Stimulated activated CD8-positive, alpha-beta memory T cell treated with anti-CD3 and anti-CD28 coated beads, Interleukin-7, amount 100 ng/mL, for 24 hours (primary cell): Measurements from ENCODE around the gene COL7A1.

Experiments used
- DNase-seq: peaks from one replicate; pipeline ENCODE4 v3.0.0-alpha.2; 2020; ENCODE audit warnings: low read depth

The COL7A1 gene

GRCh38 chr3:48619541-48620524 is 24.7 kb upstream of the COL7A1 start:
- DNase-seq, result no peak

- no peak for DNase-seq
These were observed 22.4 kb upstream of the COL7A1 start for GRCh38 chr3:48617559-48617958.

- no peak for DNase-seq
These were observed 18.9 kb upstream of the COL7A1 start for GRCh38 chr3:48614044-48614443.

DNA sequence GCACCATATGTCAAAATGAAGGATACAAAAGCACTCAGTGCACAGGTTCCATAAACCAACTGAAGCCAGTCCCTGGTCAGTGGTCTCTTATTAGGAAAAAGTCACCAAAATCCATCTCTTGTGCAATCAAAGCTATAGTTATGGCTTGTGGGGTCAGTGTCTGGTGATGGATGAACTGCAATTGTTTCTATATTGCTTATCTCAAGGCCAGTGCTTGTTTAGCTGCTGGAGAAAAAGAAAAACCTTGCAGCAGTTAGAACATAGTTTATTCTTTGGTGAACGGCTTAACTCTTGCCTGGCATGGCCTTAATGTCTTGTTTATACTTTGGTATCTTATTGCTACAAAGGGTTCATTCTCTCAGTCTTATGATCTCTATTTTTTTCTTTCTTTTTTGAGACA is 17.2 kb upstream of the COL7A1 start:
- no peak for DNase-seq

- peak; percentile 82 for DNase-seq
These were observed 14.2 kb upstream of the COL7A1 start, which contains the start of gene UQCRC1 for GRCh38 chr3:48609088-48610005. UQCRC1 (minus strand) TSS chr3:48609646; CDS start chr3:48609620, 26 bp downstream.

- DNase-seq, result no peak
These were observed 12.4 kb upstream of the COL7A1 start for GRCh38 chr3:48607519-48607918.

- no peak for DNase-seq
These were observed 6.5 kb upstream of the COL7A1 start for GRCh38 chr3:48601622-48601994.

- DNase-seq, result no peak
These were observed 5.8 kb upstream of the COL7A1 start for GRCh38 chr3:48600711-48601621.

- DNase-seq, result no peak
These were observed 4.6 kb upstream of the COL7A1 start for GRCh38 chr3:48599509-48600285.

- no peak for DNase-seq
These were observed 4.0 kb upstream of the COL7A1 start for GRCh38 chr3:48599077-48599501.

DNA sequence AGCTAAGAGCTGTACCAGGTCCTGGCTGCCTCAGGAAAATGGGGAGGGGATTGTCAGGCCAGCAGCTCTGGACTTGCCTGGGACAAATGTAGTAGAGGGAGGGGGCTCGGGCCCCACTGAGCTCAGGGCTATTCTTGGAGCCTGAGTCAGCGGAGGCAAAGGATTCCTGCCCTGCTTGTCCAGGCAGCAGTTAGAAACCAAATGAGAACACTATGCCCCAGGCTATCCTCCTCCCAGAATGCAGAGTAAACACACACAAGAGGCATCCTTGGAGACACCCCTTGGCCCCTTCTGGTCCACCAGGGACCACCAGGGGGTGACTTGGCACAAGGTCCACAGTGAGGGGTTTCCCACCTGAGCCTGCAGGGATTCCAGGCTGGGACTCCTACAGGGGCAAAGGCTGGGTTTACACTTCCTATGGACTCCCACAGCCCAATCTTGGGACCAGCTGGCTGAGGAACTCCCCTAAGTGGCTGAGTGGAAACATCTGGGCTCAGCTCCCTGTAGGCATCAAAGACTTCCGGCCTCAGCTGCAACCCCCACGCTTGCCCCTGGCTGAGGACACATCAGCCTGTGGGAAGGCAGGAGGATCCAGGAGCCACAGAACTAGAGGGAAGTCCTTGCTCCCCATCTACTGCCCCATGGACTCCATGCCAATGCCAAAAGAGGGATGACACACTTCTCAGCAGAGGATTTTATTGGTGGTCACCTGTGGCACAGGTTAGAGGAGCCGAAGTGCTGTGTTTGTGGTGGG is 3.4 kb upstream of the COL7A1 start:
- DNase-seq, result no peak

- DNase-seq, result no peak
These were observed 2.3 kb upstream of the COL7A1 start for GRCh38 chr3:48597408-48597800.

DNA sequence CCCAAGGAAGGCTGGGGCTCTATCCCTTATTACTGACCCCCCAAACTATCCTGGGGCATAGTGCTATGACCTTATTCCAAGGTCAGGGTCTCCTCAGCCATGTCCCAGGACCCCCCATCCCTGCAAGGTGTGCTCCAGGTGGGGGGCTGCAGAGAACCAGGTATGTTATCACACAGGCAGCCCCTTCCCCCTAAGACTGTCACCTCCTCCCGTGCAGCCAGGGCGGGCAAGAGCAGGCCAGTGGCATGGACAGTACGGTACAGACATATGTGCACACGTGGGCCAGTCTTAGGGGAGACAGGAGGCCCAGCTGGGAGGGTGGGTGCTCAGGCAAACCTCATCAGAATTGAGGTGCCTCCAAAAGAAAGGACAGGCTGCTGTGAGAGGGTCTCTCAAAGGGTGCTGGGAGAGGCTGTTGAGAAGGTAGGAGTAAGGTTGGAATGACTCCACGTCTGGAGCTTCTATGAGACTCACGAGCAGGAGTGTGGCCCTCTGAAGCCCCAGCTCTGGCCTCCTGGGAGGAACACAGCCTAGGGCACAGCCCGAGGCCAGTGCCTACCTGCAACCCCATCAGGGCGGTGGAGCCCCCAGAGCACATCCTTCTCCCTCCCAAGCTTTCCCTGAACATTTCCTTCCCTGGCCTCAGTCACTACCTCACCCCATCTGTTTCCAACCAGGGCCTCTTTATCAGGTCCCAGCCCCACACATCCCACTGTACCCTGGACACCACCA is 1.7 kb upstream of the COL7A1 start:
- no peak for DNase-seq

DNA sequence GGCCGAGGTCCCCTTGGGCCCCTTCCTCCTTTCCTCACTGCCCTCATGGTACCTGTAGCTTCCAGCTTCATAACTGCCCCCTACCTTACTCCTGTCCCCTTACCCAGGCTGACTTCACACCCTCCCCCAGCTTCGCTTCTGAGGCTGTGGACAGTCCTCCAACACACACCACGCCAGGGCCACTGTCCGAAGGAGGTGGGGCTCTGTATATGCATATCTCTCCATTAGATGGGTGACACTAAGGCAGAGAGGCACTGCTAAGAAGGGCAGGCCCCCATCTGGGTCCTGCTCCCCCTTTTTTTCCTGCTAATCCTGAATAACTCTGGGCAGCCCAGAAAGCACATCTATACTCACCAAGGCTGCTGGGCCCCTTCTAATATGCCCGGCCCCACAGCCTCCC is 1.0 kb upstream of the COL7A1 start:
- no peak for DNase-seq

DNA sequence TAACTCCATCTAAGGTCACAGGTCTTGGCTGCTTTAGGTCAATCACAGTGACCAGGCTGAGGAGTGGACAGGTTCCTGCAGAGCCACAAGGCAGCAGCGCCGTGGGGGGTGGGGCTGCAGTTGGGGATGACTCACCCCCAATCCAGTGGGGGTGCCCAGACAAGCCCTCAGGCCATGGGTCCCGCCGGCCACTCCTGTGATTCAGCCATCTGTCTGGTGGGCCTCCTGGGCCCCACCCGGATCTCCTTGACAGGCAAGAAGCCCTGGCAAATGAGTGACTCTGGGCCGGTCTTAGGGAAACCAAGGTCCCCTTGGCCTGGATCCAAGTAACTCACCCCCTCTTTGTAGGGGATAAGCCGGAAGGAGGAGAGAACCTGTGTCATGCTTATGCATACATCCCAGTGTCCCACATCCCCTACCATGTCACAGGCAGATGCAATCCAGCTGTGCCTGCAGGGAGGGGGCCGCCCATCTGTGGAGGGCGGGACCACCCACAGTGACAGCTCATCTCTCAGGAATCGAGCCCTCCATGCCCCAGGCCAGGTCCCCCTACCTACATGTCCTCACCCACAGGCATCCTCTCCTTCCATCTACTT is 495 bp upstream of the COL7A1 start:
- no peak for DNase-seq

DNA sequence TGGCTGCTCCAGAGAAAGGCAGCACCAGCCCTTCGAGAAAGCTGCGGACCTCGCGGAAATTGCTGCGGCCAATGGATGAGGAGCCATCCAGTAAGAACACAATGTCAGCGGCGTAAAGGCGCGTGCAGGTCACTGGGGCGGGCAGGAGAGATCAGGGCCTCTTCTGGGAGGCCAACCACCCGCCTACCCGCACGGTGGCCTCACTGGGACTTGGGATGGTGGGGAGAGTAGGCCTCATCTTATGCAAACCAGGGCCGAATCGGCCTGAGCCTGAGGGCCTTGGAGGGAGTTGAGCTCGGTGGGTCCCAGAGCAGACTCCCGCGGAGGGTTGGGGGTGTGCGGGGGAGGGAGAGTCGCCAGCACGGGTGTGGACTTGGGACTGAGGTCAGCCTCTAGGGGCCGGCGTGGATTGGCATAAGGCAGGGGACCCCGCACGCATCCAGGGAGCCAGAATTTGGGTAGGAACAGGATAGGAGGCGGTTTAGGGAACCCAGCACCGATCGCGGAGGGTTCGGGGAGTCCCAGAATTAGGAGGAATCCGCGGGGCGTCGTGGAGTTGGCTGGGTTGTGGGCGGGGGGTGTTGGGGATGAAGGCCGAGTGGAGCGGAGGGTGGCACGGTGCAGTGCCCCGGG is 596 bp downstream of the COL7A1 start:
- DNase-seq, result no peak

DNA sequence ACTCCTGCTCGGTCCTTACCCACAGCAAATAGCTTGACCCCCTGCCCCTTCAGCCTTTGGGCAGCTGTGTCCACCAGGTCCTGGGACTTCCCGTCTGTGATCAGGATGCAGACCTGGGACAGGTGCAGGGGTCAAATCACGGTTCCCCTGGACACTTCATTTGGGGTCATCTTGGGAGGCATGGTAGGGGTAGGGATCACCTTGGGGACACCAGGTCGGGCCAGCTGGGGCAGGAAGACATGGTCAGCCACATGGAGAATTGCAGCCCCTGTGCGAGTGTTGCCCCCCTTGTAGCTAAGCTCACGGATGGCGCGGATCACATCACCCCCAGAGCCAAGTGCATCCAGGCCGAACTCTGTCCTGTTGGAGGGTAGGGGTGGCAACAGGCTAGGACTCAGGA is 1.8 kb downstream of the COL7A1 start:
- DNase-seq, result no peak

- DNase-seq, result no peak
These were observed 2.5 kb downstream of the COL7A1 start for GRCh38 chr3:48592519-48593087.
